K562 (cell line): ENCODE data around the gene BBLN. TPM values are rescaled to one million over a fixed set of nuclear protein-coding genes. Genes with fewer than 3 reads are reported as not detected.

Experiments used
- ATAC-seq: fragments of 200-7000 bp; cut with Tn5 transposase; 3 replicates; pipeline ENCODE4 v1.9.1; 2020; ENCODE audit warnings: moderate library complexity
- BruUV-seq: library from RNA; stranded (reverse); fragments of 400-500 nt; replicated peaks from 2 replicates; lab custom pipeline; 2021; lab: Mats Ljungman, UMichigan
- CTCF ChIA-PET: fragments of 300-600 bp; formaldehyde crosslinking; extraction: SDS; loops from one replicate; lab custom pipeline; 2021; ENCODE audit warnings: low intra/inter-chr PET ratio; lab: Yijun Ruan, JAX
- POLR2A ChIA-PET: fragments of 300-600, 350-650 bp; sonication (Branson Sonifier 250); formaldehyde crosslinking; extraction: SDS; loops from one replicate; lab custom pipeline; 2021; ENCODE audit warnings: antibody characterized with exemption, inconsistent platforms; lab: Yijun Ruan, JAX
- DNase-seq, 4 experiments: peaks; one replicate each; pipeline versions ENCODE4 v3.0.0 to v3.0.0-alpha.2; 2011 to 2018; ENCODE audit warnings: low spot score in 3 of 4, mixed read lengths in 3 of 4; ENCODE audit errors: extremely low read depth in 1 of 4
- FAIRE-seq: peaks from 2 replicates; lab custom pipeline; 2011; peaks lifted over from hg19 to GRCh38; lab: Jason Lieb, UNC
- H2AFZ ChIP-seq: 2 replicates; pipeline ENCODE4 v1.6.0; 2011; ENCODE audit warnings: low read depth, low read length, control low read depth, inconsistent platforms
- H3K27ac ChIP-seq: fragments of 200-600 bp; 3 replicates; pipeline ENCODE4 v1.8.0; 2011; ENCODE audit warnings: low read depth, mild to moderate bottlenecking, control low read depth, inconsistent platforms, low read length, moderate library complexity, mixed read lengths; ENCODE audit errors: extremely low read depth
- H3K27me3 ChIP-seq, 2 experiments: fragments of 300-600 bp in 1 of 2; 2 replicates in 1 of 2; 3 replicates in 1 of 2; pipeline versions ENCODE4 v1.6.0 to v1.8.0; 2011; ENCODE audit warnings: inconsistent platforms in 2 of 2, low read length in 2 of 2, mild to moderate bottlenecking in 1 of 2, mixed read lengths in 1 of 2, moderate library complexity in 1 of 2; ENCODE audit not compliant: control insufficient read depth in 2 of 2, insufficient read depth in 2 of 2
- H3K36me3 ChIP-seq: fragments of 300-600 bp; 3 replicates; pipeline ENCODE4 v1.8.0; 2011; ENCODE audit warnings: mild to moderate bottlenecking, low read length, inconsistent platforms; ENCODE audit not compliant: control insufficient read depth, insufficient read depth
- H3K4me1 ChIP-seq, 2 experiments: fragments of 200-600 bp in 1 of 2; replicated peaks in 1 of 2; 2 replicates in 1 of 2; 3 replicates in 1 of 2; pipeline versions ENCODE4 v1.5.1 to v1.8.0; 2011; ENCODE audit warnings: inconsistent platforms in 2 of 2, low read length in 2 of 2, mild to moderate bottlenecking in 1 of 2, mixed read lengths in 1 of 2, moderate library complexity in 1 of 2; ENCODE audit not compliant: control insufficient read depth in 2 of 2, insufficient read depth in 2 of 2
- H3K4me2 ChIP-seq: 2 replicates; pipeline ENCODE4 v1.6.1; 2011; ENCODE audit warnings: low read length, control low read depth, inconsistent platforms, mixed read lengths; ENCODE audit not compliant: insufficient read depth
- H3K4me3 ChIP-seq: fragments of 200-600 bp; sonication (generic), shearing (Covaris generic); 2 replicates; pipeline ENCODE4 v1.5.1; 2016; ENCODE audit warnings: control low read depth, inconsistent platforms
- H3K79me2 ChIP-seq: fragments of 200-600 bp; 3 replicates; pipeline ENCODE4 v1.8.0; 2011; ENCODE audit warnings: low read length, inconsistent platforms; ENCODE audit not compliant: control insufficient read depth, insufficient read depth
- H3K9ac ChIP-seq, 2 experiments: 2 replicates each; pipeline versions ENCODE4 v1.6.0 to v1.6.1; 2011; ENCODE audit warnings: low read depth in 2 of 2, low read length in 2 of 2, control low read depth in 1 of 2, inconsistent platforms in 1 of 2, mild to moderate bottlenecking in 1 of 2, mixed read lengths in 1 of 2; ENCODE audit not compliant: insufficient read depth in 1 of 2
- H3K9me1 ChIP-seq: one replicate; pipeline ENCODE4 v1.6.0; 2011; ENCODE audit warnings: inconsistent platforms, mild to moderate bottlenecking, low read length, moderate library complexity; ENCODE audit not compliant: control insufficient read depth, insufficient read depth
- H3K9me3 ChIP-seq: replicated peaks from 2 replicates; pipeline ENCODE4 v1.5.1; 2011; ENCODE audit warnings: low read depth, low read length, inconsistent platforms; ENCODE audit not compliant: control insufficient read depth, insufficient read depth
- H4K20me1 ChIP-seq: replicated peaks from 2 replicates; pipeline ENCODE4 v1.6.1; 2011; ENCODE audit warnings: low read length, inconsistent platforms, mixed read lengths; ENCODE audit not compliant: control insufficient read depth, insufficient read depth
- BHLHE40 ChIP-seq: IDR thresholded peaks from 2 replicates; pipeline ENCODE4 v1.6.1; 2011; ENCODE audit warnings: low read length, improper control_type of control experiment
- CBFB ChIP-seq: sonication (generic); formaldehyde crosslinking; IDR thresholded peaks from 2 replicates; pipeline ENCODE4 v1.4.0; 2020; ENCODE audit warnings: mild to moderate bottlenecking, missing genetic modification reagents
- CBX1 ChIP-seq: sonication (generic); IDR thresholded peaks from 2 replicates; pipeline ENCODE4 v1.6.1; 2016; ENCODE audit warnings: antibody characterized with exemption, low read depth, mild to moderate bottlenecking
- CTBP1 ChIP-seq: fragments of 450-650 bp; IDR thresholded peaks from 2 replicates; pipeline ENCODE4 v1.6.1; 2016; ENCODE audit warnings: borderline replicate concordance
- DDX20 ChIP-seq: fragments of 450-650 bp; IDR thresholded peaks from 2 replicates; pipeline ENCODE4 v1.6.1; 2016; ENCODE audit warnings: missing genetic modification characterization, low read depth, mild to moderate bottlenecking, missing compliant biosample characterization, moderate library complexity
- ETS2 ChIP-seq: IDR thresholded peaks from 2 replicates; pipeline ENCODE4 v1.6.1; 2016; ENCODE audit warnings: borderline replicate concordance, missing genetic modification characterization, mild to moderate bottlenecking, moderate library complexity, missing compliant biosample characterization; ENCODE audit not compliant: poor library complexity, severe bottlenecking
- MYNN ChIP-seq, 2 experiments: sonication (generic); formaldehyde crosslinking in 1 of 2; IDR thresholded peaks; 2 replicates each; pipeline versions ENCODE4 v1.5.0 to v1.6.1; 2016 to 2020; ENCODE audit warnings: antibody characterized with exemption in 1 of 2, missing genetic modification reagents in 1 of 2
- NR2C1 ChIP-seq, 2 experiments: fragments of 450-650 bp; IDR thresholded peaks; 2 replicates each; pipeline ENCODE4 v1.6.1; 2017; ENCODE audit warnings: mild to moderate bottlenecking in 2 of 2, antibody characterized with exemption in 1 of 2, inconsistent platforms in 1 of 2, missing compliant biosample characterization in 1 of 2, missing genetic modification characterization in 1 of 2
- PML ChIP-seq: IDR thresholded peaks from 2 replicates; pipeline ENCODE4 v1.6.1; 2012; ENCODE audit warnings: low read length, inconsistent platforms
- RCOR1 ChIP-seq, 2 experiments: IDR thresholded peaks; 2 replicates each; pipeline ENCODE4 v1.6.1; 2012; ENCODE audit warnings: low read depth in 2 of 2, low read length in 2 of 2, borderline replicate concordance in 1 of 2, improper control_type of control experiment in 1 of 2
- TEAD1 ChIP-seq, 2 experiments: fragments of 450-650 bp in 1 of 2; sonication (generic) in 1 of 2; formaldehyde crosslinking; IDR thresholded peaks; 2 replicates each; pipeline versions ENCODE4 v1.4.0 to v1.8.0; 2020 to 2022; ENCODE audit warnings: mild to moderate bottlenecking in 2 of 2, missing genetic modification reagents in 1 of 2
- ZNF12 ChIP-seq: sonication (generic); formaldehyde crosslinking; IDR thresholded peaks from 2 replicates; pipeline ENCODE4 v1.4.0; 2020; ENCODE audit warnings: mild to moderate bottlenecking, missing genetic modification reagents
- ZNF609 ChIP-seq: sonication (generic); formaldehyde crosslinking; IDR thresholded peaks from 2 replicates; pipeline ENCODE4 v1.8.1; 2023; ENCODE audit warnings: missing genetic modification reagents, mild to moderate bottlenecking, borderline replicate concordance
- ZNF696 ChIP-seq: fragments of 250-450 bp; sonication (Bioruptor Pico); conservative IDR thresholded peaks from 2 replicates; pipeline ENCODE4 v1.4.0; 2020; ENCODE audit warnings: mild to moderate bottlenecking, moderate library complexity
- WGBS: fragments of 100-300 bp; shearing (Covaris generic); methylation state at CpG from one replicate; pipeline ENCODE4 v1.1.6; 2016; ENCODE audit warnings: low coverage, mixed read lengths; ENCODE audit not compliant: insufficient coverage; ENCODE audit errors: missing lambda C conversion rate; 5-methylcytosine and 5-hydroxymethylcytosine counted together
- in situ Hi-C: fragments of 300-500 bp; cut with MboI; formaldehyde crosslinking; loops from 4 replicates; pipeline ENCODE4 v1.15.0; 2018; ENCODE audit warnings: inconsistent platforms, mixed read lengths
- intact Hi-C: fragments of 100-400 bp; cut with micrococcal nuclease; formaldehyde crosslinking; loops from 2 replicates; pipeline ENCODE4 v1.14.2; 2022
- polyA plus RNA-seq, 8 experiments: library from polyadenylated mRNA; depleted of rRNA in 4 of 8; stranded (reverse) in 5 of 8; unstranded in 3 of 8; fragments of >200 nt; fragmentation: Nextera tagmentation in 2 of 8; fragmentation: Illumina TruSeq in 1 of 8; extraction: Ambion mirVana in 2 of 8; extraction: Trizol in 1 of 8; gene quantifications; 2 replicates each; pipeline versions ENCODE4 v1.2.1 to v1.2.3, GENCODE V29; 2011 to 2014; ENCODE audit warnings: inconsistent platforms in 1 of 8, missing spikeins in 1 of 8
- total RNA-seq, 7 experiments: library from RNA; depleted of rRNA in 6 of 7; stranded (reverse); fragments of >200 nt in 6 of 7; fragmentation: Illumina TruSeq in 2 of 7; extraction: Trizol in 2 of 7; gene quantifications; 2 replicates each; pipeline versions ENCODE4 v1.2.1 to v1.2.3, GENCODE V29; 2011 to 2021; ENCODE audit warnings: low replicate concordance in 1 of 7

The BBLN gene
- total and polyA plus RNA-seq, 9 of the 15 experiments (the other 6 are each of a cell fraction or from before 2014, with no cell fraction given) = 4.2 to 331 (median 87.1) TPM

GRCh38 chr9:128115187-128116103, 44.6 kb upstream of the BBLN start:
- Histone ChIP-seq H3K4me2 (peak overlapping the region; percentile 30), H3K79me2 (no peaks in the 10 kb centered on the region; the same call in 2 of the 3 replicates), H3K4me1 (peaks cover 24 to 60% of the 10 kb centered on the region in 2 experiments; a peak in 4 of 5 replicates), H3K36me3 (peaks cover 33% of the 10 kb centered on the region; the same call in 2 of the 3 replicates), H3K27ac (peak overlapping the region; percentile 76), H3K9ac (peak overlapping the region; percentile 58 to 85), H3K4me3 (no peak overlapping the region), H3K9me3 (no peaks in the 10 kb centered on the region; the same call in 1 of the 2 replicates), H2AFZ (peak overlapping the region; percentile 33), H3K27me3 (no peaks in the 10 kb centered on the region), H4K20me1 (no peaks in the 10 kb centered on the region), H3K9me1 (no peaks in the 10 kb centered on the region)
- in situ Hi-C loops (loop anchor here (5.0 kb wide), 1 partner anchor 178 kb away; the partner anchor contains the start of gene DPM2), intact Hi-C loops (loop anchor here (5.0 kb wide), 3 partner anchors 33 to 78 kb away; partner anchors contain the start of genes NAIF1 and SLC25A25)
- CTCF ChIA-PET = interaction anchor here (0.7 kb wide), 1 partner anchor 79 kb away, joined by 3 read pairs; no protein-coding TSS in a partner anchor
- POLR2A ChIA-PET = interaction anchor here (0.6 to 2.2 kb wide), 9 partner anchors 9 to 341 kb away, joined by 3 to 14 read pairs (median 4); partner anchors contain the start of genes NAIF1 and ODF2
- 17% methylated on average over 23 of the region's 26 CpGs for WGBS
- FAIRE-seq (peak; percentile 98), DNase-seq (peak; percentile 93 to 98 (median 94)), ATAC-seq (peak; percentile 86)
- BruUV-seq = no TSS peak
- no peak for TF ChIP-seq DDX20 (tag)
- TF ChIP-seq MYNN (IDR thresholded peaks at IDR 0.05) = peak; percentile 95
- TF ChIP-seq MYNN (CRISPR knock-in tag; IDR thresholded peaks at IDR 0.05) = no peak
- TF ChIP-seq CTBP1 = peak; percentile 86; the same call in 1 of the 2 replicates
- no peak for TF ChIP-seq CBX1
- peak; percentile 94 for TF ChIP-seq PML
- TF ChIP-seq ZNF12 = peak; percentile 85; the same call in 1 of the 2 replicates
- TF ChIP-seq TEAD1 (CRISPR knock-in tag; IDR thresholded peaks at IDR 0.05) = no peak
- TF ChIP-seq ZNF609 = no peak
- TF ChIP-seq ETS2 (tag) = no peak
- TF ChIP-seq ZNF696 (CRISPR knock-in tag) = no peak
- no peak for TF ChIP-seq CBFB
- peak; percentile 58; the same call in 1 of the 2 replicates for TF ChIP-seq BHLHE40
- 0 out of 2 replicates have a peak, but pooled peaks have one; percentile 39 for TF ChIP-seq NR2C1 (IDR thresholded peaks at IDR 0.05)
- peak; percentile 26 for TF ChIP-seq NR2C1 (tag; IDR thresholded peaks at IDR 0.05)
- peak; percentile 80 to 94; a peak in 3 of 4 replicates for TF ChIP-seq RCOR1 (IDR thresholded peaks at IDR 0.05; ENCODE audit: borderline replicate concordance in 1 of 2, low read depth in 2 of 2, low read length in 2 of 2)
